ENCODE measurements around the gene ELL2. TPM values are rescaled to one million over a fixed set of nuclear protein-coding genes. Genes with fewer than 3 reads are reported as not detected.

The ELL2 gene
- total and polyA plus RNA-seq, 9 of the 15 experiments (the other 6 are each of a cell fraction or from before 2014, with no cell fraction given): 4.3 to 18.3 (median 14.5) TPM

DNA sequence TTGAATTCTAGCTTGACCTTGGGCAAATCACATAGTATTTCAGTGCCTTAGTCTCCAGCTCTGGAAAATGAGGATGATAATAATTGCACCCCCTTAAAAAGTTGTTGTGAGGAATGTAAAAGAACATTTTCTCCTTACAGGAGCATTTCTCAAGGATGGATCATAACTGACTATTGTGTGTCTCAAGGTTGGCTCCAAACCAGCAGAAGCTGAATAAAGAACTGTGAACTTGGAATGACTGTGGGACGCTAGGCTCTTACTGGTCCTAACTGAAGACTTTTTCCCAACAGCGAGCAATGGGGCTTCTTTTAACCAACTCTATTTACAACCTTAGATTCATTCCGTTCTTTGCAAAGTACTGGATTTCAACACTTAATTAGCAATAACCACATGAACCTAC lies 113.0 kb downstream of the ELL2 start:
- in situ Hi-C loops (cut with MboI): loop anchor here (5.0 to 25.0 kb wide), 4 partner anchors 71 to 886 kb away; partner anchors contain the start of gene MCTP1
- H3K36me3 ChIP-seq (ENCODE audit: control insufficient read depth, insufficient read depth, low read length): no peaks in the 10 kb centered on the region
- intact Hi-C loops (cut with micrococcal nuclease): loop anchor here (10.0 kb wide), 2 partner anchors 294 to 404 kb away; partner anchors contain the start of genes ARSK and SKIC3
- H3K9ac ChIP-seq (ENCODE audit: insufficient read depth in 1 of 2, low read depth in 2 of 2, low read length in 2 of 2): no peak overlapping the region
- H2AFZ ChIP-seq (ENCODE audit: low read depth, low read length): no peak overlapping the region
- FAIRE-seq: no peak
- no TSS peak for BruUV-seq (replicated peaks)
- no peaks in the 10 kb centered on the region for H3K9me1 ChIP-seq (ENCODE audit: control insufficient read depth, insufficient read depth, low read length)
- H3K4me3 ChIP-seq: no peak overlapping the region
- no peaks in the 10 kb centered on the region for H3K27me3 ChIP-seq (ENCODE audit: control insufficient read depth in 2 of 2, insufficient read depth in 2 of 2, low read length in 2 of 2)
- H3K4me2 ChIP-seq (ENCODE audit: insufficient read depth, low read length): no peak overlapping the region
- CTCF ChIA-PET (ENCODE audit: low intra/inter-chr PET ratio): interaction anchor here (4.1 kb wide), 1 partner anchor 68 kb away, joined by 63 read pairs; no protein-coding TSS in a partner anchor
- no peaks in the 10 kb centered on the region for H4K20me1 ChIP-seq (replicated peaks; ENCODE audit: control insufficient read depth, insufficient read depth, low read length)
- no peak for ATAC-seq
- H3K27ac ChIP-seq (ENCODE audit: extremely low read depth, low read depth, low read length): no peak overlapping the region
- 27% methylated on average over 3 of the region's 3 CpGs for WGBS (ENCODE audit: insufficient coverage, low coverage, missing lambda C conversion rate)
- no peak for DNase-seq (ENCODE audit: extremely low read depth in 1 of 4, low spot score in 3 of 4)
- no peaks in the 10 kb centered on the region for H3K79me2 ChIP-seq (ENCODE audit: control insufficient read depth, insufficient read depth, low read length)
- peaks cover 0 to 3% of the 10 kb centered on the region in 2 experiments; a peak in 1 of 5 replicates for H3K4me1 ChIP-seq (replicated peaks in 1 of 2; ENCODE audit: control insufficient read depth in 2 of 2, insufficient read depth in 2 of 2, low read length in 2 of 2)
- H3K9me3 ChIP-seq (replicated peaks; ENCODE audit: control insufficient read depth, insufficient read depth, low read depth, low read length): no peaks in the 10 kb centered on the region
- POLR2A ChIA-PET: interaction anchor here (0.6 to 1.6 kb wide), 4 partner anchors 13 to 202 kb away, joined by 3 to 4 read pairs (median 3); partner anchors contain the start of genes RFESD and RHOBTB3
- TF ChIP-seq ZNF140 (CRISPR knock-in tag; IDR thresholded peaks at IDR 0.05) (no peak), GTF2E2 (tag; IDR thresholded peaks at IDR 0.05) (no peak), MCM3 (IDR thresholded peaks at IDR 0.05) (no peak), ZNF76 (CRISPR knock-in tag; IDR thresholded peaks at IDR 0.05; ENCODE audit: borderline replicate concordance) (no peak), POLR2G (IDR thresholded peaks at IDR 0.05; ENCODE audit: low read depth, low read length) (no peak), ZNF12 (CRISPR knock-in tag; IDR thresholded peaks at IDR 0.05) (no peak), KLF10 (CRISPR knock-in tag; IDR thresholded peaks at IDR 0.05) (no peak), RUNX1 (IDR thresholded peaks at IDR 0.05; ENCODE audit: low read depth) (no peak), ETV6 (IDR thresholded peaks at IDR 0.05; ENCODE audit: borderline replicate concordance in 1 of 2, low read depth in 2 of 2, low read length in 1 of 2) (no peak), ETV6 (CRISPR knock-in tag; IDR thresholded peaks at IDR 0.05; ENCODE audit: borderline replicate concordance) (no peak), NFIX (CRISPR knock-in tag; IDR thresholded peaks at IDR 0.05; ENCODE audit: low read depth) (no peak), BRF1 (IDR thresholded peaks at IDR 0.05; ENCODE audit: borderline replicate concordance, extremely low read depth, insufficient read length) (no peak)
- TF ChIP-seq, protein P1, sequence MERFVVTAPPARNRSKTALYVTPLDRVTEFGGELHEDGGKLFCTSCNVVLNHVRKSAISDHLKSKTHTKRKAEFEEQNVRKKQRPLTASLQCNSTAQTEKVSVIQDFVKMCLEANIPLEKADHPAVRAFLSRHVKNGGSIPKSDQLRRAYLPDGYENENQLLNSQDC (CRISPR knock-in tag; IDR thresholded peaks at IDR 0.05): no peak
- TF ChIP-seq, protein P2, sequence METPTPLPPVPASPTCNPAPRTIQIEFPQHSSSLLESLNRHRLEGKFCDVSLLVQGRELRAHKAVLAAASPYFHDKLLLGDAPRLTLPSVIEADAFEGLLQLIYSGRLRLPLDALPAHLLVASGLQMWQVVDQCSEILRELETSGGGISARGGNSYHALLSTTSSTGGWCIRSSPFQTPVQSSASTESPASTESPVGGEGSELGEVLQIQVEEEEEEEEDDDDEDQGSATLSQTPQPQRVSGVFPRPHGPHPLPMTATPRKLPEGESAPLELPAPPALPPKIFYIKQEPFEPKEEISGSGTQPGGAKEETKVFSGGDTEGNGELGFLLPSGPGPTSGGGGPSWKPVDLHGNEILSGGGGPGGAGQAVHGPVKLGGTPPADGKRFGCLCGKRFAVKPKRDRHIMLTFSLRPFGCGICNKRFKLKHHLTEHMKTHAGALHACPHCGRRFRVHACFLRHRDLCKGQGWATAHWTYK (CRISPR knock-in tag; IDR thresholded peaks at IDR 0.05): no peak
- TF ChIP-seq, protein P3, sequence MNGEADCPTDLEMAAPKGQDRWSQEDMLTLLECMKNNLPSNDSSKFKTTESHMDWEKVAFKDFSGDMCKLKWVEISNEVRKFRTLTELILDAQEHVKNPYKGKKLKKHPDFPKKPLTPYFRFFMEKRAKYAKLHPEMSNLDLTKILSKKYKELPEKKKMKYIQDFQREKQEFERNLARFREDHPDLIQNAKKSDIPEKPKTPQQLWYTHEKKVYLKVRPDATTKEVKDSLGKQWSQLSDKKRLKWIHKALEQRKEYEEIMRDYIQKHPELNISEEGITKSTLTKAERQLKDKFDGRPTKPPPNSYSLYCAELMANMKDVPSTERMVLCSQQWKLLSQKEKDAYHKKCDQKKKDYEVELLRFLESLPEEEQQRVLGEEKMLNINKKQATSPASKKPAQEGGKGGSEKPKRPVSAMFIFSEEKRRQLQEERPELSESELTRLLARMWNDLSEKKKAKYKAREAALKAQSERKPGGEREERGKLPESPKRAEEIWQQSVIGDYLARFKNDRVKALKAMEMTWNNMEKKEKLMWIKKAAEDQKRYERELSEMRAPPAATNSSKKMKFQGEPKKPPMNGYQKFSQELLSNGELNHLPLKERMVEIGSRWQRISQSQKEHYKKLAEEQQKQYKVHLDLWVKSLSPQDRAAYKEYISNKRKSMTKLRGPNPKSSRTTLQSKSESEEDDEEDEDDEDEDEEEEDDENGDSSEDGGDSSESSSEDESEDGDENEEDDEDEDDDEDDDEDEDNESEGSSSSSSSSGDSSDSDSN (IDR thresholded peaks at IDR 0.05; ENCODE audit: borderline replicate concordance in 1 of 2, low read depth in 2 of 2, low read length in 2 of 2): no peak
- TF ChIP-seq, protein P4, sequence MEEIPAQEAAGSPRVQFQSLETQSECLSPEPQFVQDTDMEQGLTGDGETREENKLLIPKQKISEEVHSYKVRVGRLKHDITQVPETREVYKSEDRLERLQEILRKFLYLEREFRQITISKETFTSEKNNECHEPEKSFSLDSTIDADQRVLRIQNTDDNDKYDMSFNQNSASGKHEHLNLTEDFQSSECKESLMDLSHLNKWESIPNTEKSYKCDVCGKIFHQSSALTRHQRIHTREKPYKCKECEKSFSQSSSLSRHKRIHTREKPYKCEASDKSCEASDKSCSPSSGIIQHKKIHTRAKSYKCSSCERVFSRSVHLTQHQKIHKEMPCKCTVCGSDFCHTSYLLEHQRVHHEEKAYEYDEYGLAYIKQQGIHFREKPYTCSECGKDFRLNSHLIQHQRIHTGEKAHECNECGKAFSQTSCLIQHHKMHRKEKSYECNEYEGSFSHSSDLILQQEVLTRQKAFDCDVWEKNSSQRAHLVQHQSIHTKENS (CRISPR knock-in tag; IDR thresholded peaks at IDR 0.05): no peak
- TF ChIP-seq, protein P5, sequence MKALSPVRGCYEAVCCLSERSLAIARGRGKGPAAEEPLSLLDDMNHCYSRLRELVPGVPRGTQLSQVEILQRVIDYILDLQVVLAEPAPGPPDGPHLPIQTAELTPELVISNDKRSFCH (CRISPR knock-in tag; IDR thresholded peaks at IDR 0.05): no peak
- TF ChIP-seq, protein P5 (tag; IDR thresholded peaks at IDR 0.05): no peak

Data from K562 (cell line).